DND-41 (cell line): ENCODE measurements around the gene ZDBF2.

Experiments used
- ATAC-seq: fragments of 200-7000 bp; cut with Tn5 transposase; 3 replicates; pipeline ENCODE4 v1.9.1; 2021; ENCODE audit warnings: low read depth; ENCODE audit not compliant: insufficient read depth
- DNase-seq: peaks from one replicate; pipeline ENCODE4 v3.0.0-alpha.2; 2020
- H2AFZ ChIP-seq: 2 replicates; pipeline ENCODE4 v1.6.0; 2012; ENCODE audit warnings: low read depth, low read length
- H3K27ac ChIP-seq: 2 replicates; pipeline ENCODE4 v1.5.1; 2012; ENCODE audit warnings: low read length, inconsistent platforms
- H3K27me3 ChIP-seq: fragments of 200-600 bp; sonication (generic); 2 replicates; pipeline ENCODE4 v1.6.0; 2012; ENCODE audit warnings: low read length, mild to moderate bottlenecking, inconsistent platforms; ENCODE audit not compliant: insufficient read depth, poor library complexity
- H3K36me3 ChIP-seq: 2 replicates; pipeline ENCODE4 v1.5.1; 2012; ENCODE audit warnings: low read length, inconsistent platforms; ENCODE audit not compliant: insufficient read depth
- H3K4me1 ChIP-seq: 2 replicates; pipeline ENCODE4 v1.5.1; 2012; ENCODE audit warnings: mild to moderate bottlenecking, low read length; ENCODE audit not compliant: insufficient read depth
- H3K4me2 ChIP-seq: 2 replicates; pipeline ENCODE4 v1.6.0; 2012; ENCODE audit warnings: mild to moderate bottlenecking, moderate library complexity, low read length, inconsistent platforms; ENCODE audit not compliant: insufficient read depth
- H3K4me3 ChIP-seq, 2 experiments: fragments of 200-600 bp in 1 of 2; shearing (Covaris generic) in 1 of 2; 2 replicates each; pipeline ENCODE4 v1.5.1; 2012 to 2016; ENCODE audit warnings: inconsistent platforms in 2 of 2, low read length in 2 of 2, mild to moderate bottlenecking in 2 of 2, low read depth in 1 of 2, moderate library complexity in 1 of 2
- H3K79me2 ChIP-seq: 2 replicates; pipeline ENCODE4 v1.6.0; 2012; ENCODE audit warnings: low read length, inconsistent platforms; ENCODE audit not compliant: insufficient read depth
- H3K9ac ChIP-seq: 2 replicates; pipeline ENCODE4 v1.6.0; 2012; ENCODE audit warnings: low read depth, mild to moderate bottlenecking, inconsistent platforms, low read length, moderate library complexity
- H3K9me3 ChIP-seq: 2 replicates; pipeline ENCODE4 v1.5.1; 2012; ENCODE audit warnings: low read length, moderate library complexity, mild to moderate bottlenecking, inconsistent platforms; ENCODE audit not compliant: insufficient read depth, severe bottlenecking
- H4K20me1 ChIP-seq: 2 replicates; pipeline ENCODE4 v1.6.0; 2012; ENCODE audit warnings: low read length; ENCODE audit not compliant: insufficient read depth
- EZH2 ChIP-seq: IDR thresholded peaks from 3 replicates; pipeline ENCODE4 v1.6.1; 2012; ENCODE audit warnings: borderline replicate concordance, low read depth, mild to moderate bottlenecking, moderate library complexity, low read length, inconsistent platforms; ENCODE audit not compliant: severe bottlenecking
- TF ChIP-seq, protein P1 (sequence below): IDR thresholded peaks from 2 replicates; pipeline ENCODE4 v1.5.1; 2012; ENCODE audit warnings: borderline replicate concordance, low read length, moderate library complexity, mild to moderate bottlenecking; ENCODE audit not compliant: poor library complexity, severe bottlenecking; ENCODE audit errors: extremely low read depth

Gene ZDBF2

DNA sequence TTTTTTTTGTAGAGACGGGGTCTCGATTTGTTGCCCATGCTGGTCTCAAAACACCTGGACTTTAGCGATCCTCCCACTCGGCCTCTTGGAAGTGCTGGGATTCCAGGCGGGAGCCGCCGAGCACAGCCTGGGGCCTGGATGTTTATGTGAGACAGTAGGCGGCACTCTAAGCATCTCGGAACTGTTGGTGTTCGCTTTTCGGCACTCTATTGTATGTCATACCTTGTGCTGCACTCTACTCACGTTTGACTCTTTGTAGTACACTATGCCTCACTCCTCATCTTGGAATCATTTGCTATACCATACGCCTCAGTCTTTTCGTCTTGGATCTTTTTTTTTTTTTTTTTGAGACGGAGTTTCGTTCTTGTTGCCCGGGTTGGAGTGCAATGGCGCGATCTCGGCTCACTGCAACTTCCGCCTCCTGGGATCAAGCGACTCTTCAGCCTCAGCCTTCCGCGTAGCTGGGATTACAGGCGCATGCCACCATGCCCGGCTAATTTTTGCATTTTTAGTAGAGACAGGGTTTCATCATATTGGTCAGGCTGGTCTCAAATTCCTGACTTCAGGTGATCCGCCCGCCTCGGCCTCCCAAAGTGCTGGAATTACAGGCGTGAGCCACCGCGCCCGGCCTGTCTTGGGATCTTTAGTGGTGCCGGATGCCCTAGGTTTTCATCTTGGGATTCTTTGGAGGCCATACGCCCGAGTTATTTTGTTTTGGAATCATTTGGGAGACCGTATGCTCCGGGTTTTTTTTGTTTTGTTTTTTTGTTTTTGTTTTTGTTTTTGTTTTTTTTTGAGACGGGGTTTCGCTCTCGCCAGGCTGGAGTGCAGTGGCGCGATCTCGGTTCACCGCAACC is 24.2 kb upstream of the ZDBF2 start:
- no peak overlapping the region for H2AFZ ChIP-seq
- no peak overlapping the region for H3K27ac ChIP-seq
- H3K9ac ChIP-seq = no peak overlapping the region
- no peaks in the 10 kb centered on the region for H3K4me1 ChIP-seq
- H3K4me3 ChIP-seq = no peak overlapping the region
- TF ChIP-seq, protein P1, sequence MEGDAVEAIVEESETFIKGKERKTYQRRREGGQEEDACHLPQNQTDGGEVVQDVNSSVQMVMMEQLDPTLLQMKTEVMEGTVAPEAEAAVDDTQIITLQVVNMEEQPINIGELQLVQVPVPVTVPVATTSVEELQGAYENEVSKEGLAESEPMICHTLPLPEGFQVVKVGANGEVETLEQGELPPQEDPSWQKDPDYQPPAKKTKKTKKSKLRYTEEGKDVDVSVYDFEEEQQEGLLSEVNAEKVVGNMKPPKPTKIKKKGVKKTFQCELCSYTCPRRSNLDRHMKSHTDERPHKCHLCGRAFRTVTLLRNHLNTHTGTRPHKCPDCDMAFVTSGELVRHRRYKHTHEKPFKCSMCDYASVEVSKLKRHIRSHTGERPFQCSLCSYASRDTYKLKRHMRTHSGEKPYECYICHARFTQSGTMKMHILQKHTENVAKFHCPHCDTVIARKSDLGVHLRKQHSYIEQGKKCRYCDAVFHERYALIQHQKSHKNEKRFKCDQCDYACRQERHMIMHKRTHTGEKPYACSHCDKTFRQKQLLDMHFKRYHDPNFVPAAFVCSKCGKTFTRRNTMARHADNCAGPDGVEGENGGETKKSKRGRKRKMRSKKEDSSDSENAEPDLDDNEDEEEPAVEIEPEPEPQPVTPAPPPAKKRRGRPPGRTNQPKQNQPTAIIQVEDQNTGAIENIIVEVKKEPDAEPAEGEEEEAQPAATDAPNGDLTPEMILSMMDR = no peak
- no peak for TF ChIP-seq EZH2
- H4K20me1 ChIP-seq = no peaks in the 10 kb centered on the region
- no peaks in the 10 kb centered on the region for H3K27me3 ChIP-seq
- no peaks in the 10 kb centered on the region for H3K9me3 ChIP-seq
- H3K36me3 ChIP-seq = no peaks in the 10 kb centered on the region
- ATAC-seq (no peak), DNase-seq (no peak)
- H3K4me2 ChIP-seq = no peak overlapping the region
- no peaks in the 10 kb centered on the region for H3K79me2 ChIP-seq

DNA sequence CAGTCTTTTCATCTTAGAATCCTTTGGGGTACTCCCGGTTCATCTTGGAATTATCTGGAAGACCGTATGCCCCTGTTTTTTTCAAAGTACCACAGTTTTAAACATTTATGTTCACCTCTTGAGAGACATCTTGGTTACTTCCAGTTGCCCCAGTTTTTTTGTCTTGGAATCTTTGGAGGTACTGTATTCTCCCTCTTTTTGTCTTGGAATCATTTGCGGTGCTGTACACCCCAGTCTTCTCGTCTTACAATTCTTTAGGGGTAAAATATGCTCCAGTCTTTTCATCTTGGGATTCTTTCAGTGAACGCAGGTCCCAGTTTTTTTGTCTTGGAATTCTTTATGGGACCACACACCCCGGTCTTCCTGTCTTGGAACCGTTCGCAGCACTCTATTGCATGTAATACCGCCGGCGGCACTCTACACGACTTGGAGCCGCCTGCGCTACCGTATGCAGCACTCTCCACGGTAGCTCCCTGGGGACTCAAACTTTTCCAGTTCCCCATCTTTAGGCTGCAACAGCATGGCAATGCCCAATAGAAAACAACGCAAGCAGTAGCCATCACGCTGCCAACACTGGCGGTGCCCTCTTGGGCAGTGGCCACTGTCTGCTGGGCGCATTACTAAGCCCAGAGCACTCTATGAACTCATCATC is 21.2 kb upstream of the ZDBF2 start:
- H3K4me2 ChIP-seq = no peak overlapping the region
- no peaks in the 10 kb centered on the region for H3K4me1 ChIP-seq
- TF ChIP-seq, protein P1 = no peak
- TF ChIP-seq EZH2 = no peak
- ATAC-seq = no peak
- no peaks in the 10 kb centered on the region for H4K20me1 ChIP-seq
- no peak for DNase-seq
- H3K4me3 ChIP-seq = no peak overlapping the region
- H3K9me3 ChIP-seq = no peaks in the 10 kb centered on the region
- no peak overlapping the region for H3K9ac ChIP-seq
- H3K36me3 ChIP-seq = no peaks in the 10 kb centered on the region
- no peaks in the 10 kb centered on the region for H3K27me3 ChIP-seq
- no peak overlapping the region for H2AFZ ChIP-seq
- no peak overlapping the region for H3K27ac ChIP-seq
- no peaks in the 10 kb centered on the region for H3K79me2 ChIP-seq

- ATAC-seq (no peak), DNase-seq (no peak)
- Histone ChIP-seq H3K36me3 (no peaks in the 10 kb centered on the region), H2AFZ (no peak overlapping the region), H3K9ac (no peak overlapping the region), H3K9me3 (no peaks in the 10 kb centered on the region), H3K27ac (no peak overlapping the region), H3K27me3 (no peaks in the 10 kb centered on the region), H3K4me2 (no peak overlapping the region), H3K79me2 (no peaks in the 10 kb centered on the region), H4K20me1 (no peaks in the 10 kb centered on the region), H3K4me1 (no peaks in the 10 kb centered on the region), H3K4me3 (no peak overlapping the region)
- TF ChIP-seq, protein P1 = no peak
- no peak for TF ChIP-seq EZH2
Measured at GRCh38 chr2:206253777-206254166, 20.7 kb upstream of the ZDBF2 start.
